PFSK-1 (cell line): ENCODE data around the gene PFDN6.

Experiments used
- FOXP2 ChIP-seq: optimal IDR thresholded peaks from 2 replicates; pipeline ENCODE3; 2011; ENCODE audit warnings: borderline replicate concordance, control low read depth, inconsistent platforms; ENCODE audit not compliant: insufficient read depth; ENCODE audit errors: extremely low read length, extremely low read depth
- POLR2AphosphoS5 ChIP-seq: IDR thresholded peaks from 2 replicates; pipeline ENCODE4 v1.6.1; 2012; ENCODE audit warnings: low read depth, mild to moderate bottlenecking, control low read depth, low read length, moderate library complexity
- REST ChIP-seq, 2 experiments: IDR thresholded peaks; 2 replicates each; pipeline versions ENCODE4 v1.6.1 to v1.8.0; 2011 to 2012; ENCODE audit warnings: low read depth in 2 of 2, low read length in 2 of 2, control low read depth in 1 of 2, inconsistent platforms in 1 of 2, mild to moderate bottlenecking in 1 of 2, moderate library complexity in 1 of 2; ENCODE audit not compliant: insufficient read depth in 1 of 2
- SIN3A ChIP-seq: IDR thresholded peaks from 2 replicates; pipeline ENCODE4 v1.6.1; 2012; ENCODE audit warnings: mild to moderate bottlenecking, low read length, moderate library complexity, borderline replicate concordance; ENCODE audit not compliant: insufficient read depth
- TAF1 ChIP-seq: IDR thresholded peaks from 2 replicates; pipeline ENCODE4 v1.6.1; 2012; ENCODE audit warnings: low read length, control low read depth, borderline replicate concordance; ENCODE audit not compliant: insufficient read depth

- no peak for TF ChIP-seq TAF1
- TF ChIP-seq SIN3A: no peak
- no peak for TF ChIP-seq REST (IDR thresholded peaks at IDR 0.05; ENCODE audit: insufficient read depth in 1 of 2, low read depth in 2 of 2, low read length in 2 of 2)
- TF ChIP-seq POLR2AphosphoS5: peak; percentile 40; the same call in 1 of the 2 replicates
- no peak for TF ChIP-seq FOXP2
Measured at GRCh38 chr6:33273129-33273923, 16.1 kb upstream of the PFDN6 start.
